Chondrocyte (in vitro differentiated cells): ENCODE data around the gene MC5R. TPM values are rescaled to one million over a fixed set of nuclear protein-coding genes. Genes with fewer than 3 reads are reported as not detected.

Source experiments
- DNase-seq: peaks from one replicate; pipeline ENCODE4 v3.0.0; 2021; ENCODE audit warnings: mixed read lengths, low spot score
- H3K27ac Mint-ChIP-seq: one replicate; pipeline ENCODE4 v1.8.0; 2021; ENCODE audit warnings: mild to moderate bottlenecking, moderate library complexity, mixed read lengths; ENCODE audit not compliant: unreplicated experiment
- H3K27me3 Mint-ChIP-seq: 2 replicates; pipeline ENCODE4 v1.8.0; 2021; ENCODE audit warnings: low read depth, mixed read lengths
- H3K36me3 Mint-ChIP-seq: 2 replicates; pipeline ENCODE4 v1.8.0; 2021; ENCODE audit warnings: low read depth, mixed read lengths
- H3K4me1 Mint-ChIP-seq: 2 replicates; pipeline ENCODE4 v1.8.0; 2021; ENCODE audit warnings: low read depth, mild to moderate bottlenecking, mixed read lengths
- H3K4me3 Mint-ChIP-seq: one replicate; pipeline ENCODE4 v1.8.0; 2021; ENCODE audit warnings: mild to moderate bottlenecking, moderate library complexity, mixed read lengths; ENCODE audit not compliant: unreplicated experiment
- H3K9me3 Mint-ChIP-seq: 2 replicates; pipeline ENCODE4 v1.8.0; 2021; ENCODE audit warnings: low read depth, mixed read lengths
- CTCF ChIP-seq: fragments of 200-600 bp; sonication (generic); IDR thresholded peaks from 2 replicates; pipeline ENCODE4 v1.5.0; 2021; ENCODE audit warnings: antibody characterized with exemption, mild to moderate bottlenecking, moderate library complexity
- total RNA-seq: library from RNA; stranded (reverse); gene quantifications from 3 replicates; pipeline ENCODE4 v1.2.1, GENCODE V29; 2021

The MC5R gene
- total RNA-seq, 1 donor from 2014 or later: not detected

GRCh38 chr18:13808294-13809042 lies 15.5 kb upstream of the MC5R start:
- Mint-ChIP-seq H3K27me3 (peaks cover 46% of the 10 kb centered on the region), H3K9me3 (peaks cover 4% of the 10 kb centered on the region), H3K36me3 (no peaks in the 10 kb centered on the region), H3K4me1 (peaks cover 2% of the 10 kb centered on the region), H3K27ac (no peak overlapping the region), H3K4me3 (no peak overlapping the region)
- TF ChIP-seq CTCF: no peak
- DNase-seq: no peak

- Mint-ChIP-seq H3K27ac (no peak overlapping the region), H3K4me3 (no peak overlapping the region), H3K9me3 (peaks cover 4% of the 10 kb centered on the region), H3K27me3 (peaks cover 44% of the 10 kb centered on the region), H3K36me3 (no peaks in the 10 kb centered on the region), H3K4me1 (peaks cover 3% of the 10 kb centered on the region)
- no peak for DNase-seq
- no peak for TF ChIP-seq CTCF
These were observed 14.9 kb upstream of the MC5R start for GRCh38 chr18:13809043-13809430.

GRCh38 chr18:13809531-13810255 lies 14.3 kb upstream of the MC5R start:
- Mint-ChIP-seq H3K27ac (no peak overlapping the region), H3K27me3 (peaks cover 37% of the 10 kb centered on the region), H3K4me3 (no peak overlapping the region), H3K9me3 (peaks cover 2% of the 10 kb centered on the region), H3K4me1 (peaks cover 3% of the 10 kb centered on the region), H3K36me3 (no peaks in the 10 kb centered on the region)
- TF ChIP-seq CTCF: no peak
- no peak for DNase-seq

- H3K9me3 Mint-ChIP-seq: no peaks in the 10 kb centered on the region
- H3K4me3 Mint-ChIP-seq: no peak overlapping the region
- H3K27ac Mint-ChIP-seq: no peak overlapping the region
- H3K36me3 Mint-ChIP-seq: no peaks in the 10 kb centered on the region
- DNase-seq: no peak
- peaks cover 25% of the 10 kb centered on the region for H3K27me3 Mint-ChIP-seq
- no peak for TF ChIP-seq CTCF
- H3K4me1 Mint-ChIP-seq: peaks cover 3% of the 10 kb centered on the region
These were observed 12.9 kb upstream of the MC5R start for GRCh38 chr18:13810950-13811485.

- no peak for DNase-seq
- Mint-ChIP-seq H3K27me3 (peaks cover 23% of the 10 kb centered on the region), H3K4me1 (peaks cover 3% of the 10 kb centered on the region), H3K4me3 (no peak overlapping the region), H3K27ac (no peak overlapping the region), H3K9me3 (no peaks in the 10 kb centered on the region), H3K36me3 (no peaks in the 10 kb centered on the region)
- peak; percentile 55 for TF ChIP-seq CTCF
These were observed 12.0 kb upstream of the MC5R start for GRCh38 chr18:13811993-13812392.
